Measurements from ENCODE around the gene RASGRP2. TPM values are rescaled to one million over a fixed set of nuclear protein-coding genes. Genes with fewer than 3 reads are reported as not detected.
A peak's percentile ranks its signal among the peaks of the same experiment; 100 is the strongest.

RASGRP2 gene
- total and polyA plus RNA-seq, 11 donors, result 16.2 to 78.9 (median 28.1) TPM

DNA sequence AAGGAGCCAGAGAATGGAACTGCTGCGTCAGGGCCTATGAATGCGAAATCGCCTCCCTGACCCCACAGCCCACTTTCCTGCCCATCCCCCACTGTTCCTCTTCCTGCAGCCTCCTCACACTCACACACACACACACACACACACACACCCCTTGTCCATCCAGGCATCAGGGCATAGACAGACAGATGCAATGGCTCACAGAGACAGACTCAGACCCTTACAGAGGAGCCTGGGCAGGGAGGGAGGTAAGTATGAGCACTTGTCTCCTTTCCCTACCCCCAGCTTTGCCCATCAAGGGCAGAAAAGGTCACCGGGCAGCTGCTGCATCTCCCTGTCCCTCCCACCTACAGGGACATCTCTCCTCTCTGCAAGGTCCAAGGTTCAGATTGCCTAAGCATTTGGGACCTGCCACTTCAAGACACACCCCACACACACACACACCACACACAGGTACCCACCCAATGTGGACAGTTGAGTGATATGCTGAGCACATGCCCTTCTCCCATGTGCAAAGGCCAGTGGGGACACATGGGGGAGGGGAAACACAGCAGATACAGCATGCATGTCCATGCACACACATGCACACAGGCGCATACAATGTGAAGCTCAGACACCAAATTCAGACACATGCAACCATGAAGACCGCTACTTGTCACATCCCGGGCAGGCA lies 18.9 kb downstream of the RASGRP2 start:
- Histone ChIP-seq H3K36me3 (peaks cover 0 to 11% (median 0%) of the 10 kb centered on the region in 9 donors), H3K27ac (no peak overlapping the region), H3K4me1 (peaks cover 0 to 11% (median 2%) of the 10 kb centered on the region in 12 donors), H3K27me3 (peaks cover 0 to 26% (median 11%) of the 10 kb centered on the region in 9 donors), H3K9me3 (no peaks in the 10 kb centered on the region), H3K4me3 (no peak overlapping the region)
- ATAC-seq (no peak), DNase-seq (no peak)
- 77 to 84% (median 79%) methylated on average over 7 of the region's 7 CpGs for WGBS, 4 donors
- no peak for TF ChIP-seq POLR2A (IDR thresholded peaks at IDR 0.05)
- TF ChIP-seq, protein P1, sequence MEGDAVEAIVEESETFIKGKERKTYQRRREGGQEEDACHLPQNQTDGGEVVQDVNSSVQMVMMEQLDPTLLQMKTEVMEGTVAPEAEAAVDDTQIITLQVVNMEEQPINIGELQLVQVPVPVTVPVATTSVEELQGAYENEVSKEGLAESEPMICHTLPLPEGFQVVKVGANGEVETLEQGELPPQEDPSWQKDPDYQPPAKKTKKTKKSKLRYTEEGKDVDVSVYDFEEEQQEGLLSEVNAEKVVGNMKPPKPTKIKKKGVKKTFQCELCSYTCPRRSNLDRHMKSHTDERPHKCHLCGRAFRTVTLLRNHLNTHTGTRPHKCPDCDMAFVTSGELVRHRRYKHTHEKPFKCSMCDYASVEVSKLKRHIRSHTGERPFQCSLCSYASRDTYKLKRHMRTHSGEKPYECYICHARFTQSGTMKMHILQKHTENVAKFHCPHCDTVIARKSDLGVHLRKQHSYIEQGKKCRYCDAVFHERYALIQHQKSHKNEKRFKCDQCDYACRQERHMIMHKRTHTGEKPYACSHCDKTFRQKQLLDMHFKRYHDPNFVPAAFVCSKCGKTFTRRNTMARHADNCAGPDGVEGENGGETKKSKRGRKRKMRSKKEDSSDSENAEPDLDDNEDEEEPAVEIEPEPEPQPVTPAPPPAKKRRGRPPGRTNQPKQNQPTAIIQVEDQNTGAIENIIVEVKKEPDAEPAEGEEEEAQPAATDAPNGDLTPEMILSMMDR (IDR thresholded peaks at IDR 0.05), result no peak
- intact Hi-C loops (cut with DNase I), result loop anchor here in 6 of 10 donors (5.0 to 10.0 kb wide), 5 partner anchors 38 to 280 kb away; no protein-coding TSS in a partner anchor

DNA sequence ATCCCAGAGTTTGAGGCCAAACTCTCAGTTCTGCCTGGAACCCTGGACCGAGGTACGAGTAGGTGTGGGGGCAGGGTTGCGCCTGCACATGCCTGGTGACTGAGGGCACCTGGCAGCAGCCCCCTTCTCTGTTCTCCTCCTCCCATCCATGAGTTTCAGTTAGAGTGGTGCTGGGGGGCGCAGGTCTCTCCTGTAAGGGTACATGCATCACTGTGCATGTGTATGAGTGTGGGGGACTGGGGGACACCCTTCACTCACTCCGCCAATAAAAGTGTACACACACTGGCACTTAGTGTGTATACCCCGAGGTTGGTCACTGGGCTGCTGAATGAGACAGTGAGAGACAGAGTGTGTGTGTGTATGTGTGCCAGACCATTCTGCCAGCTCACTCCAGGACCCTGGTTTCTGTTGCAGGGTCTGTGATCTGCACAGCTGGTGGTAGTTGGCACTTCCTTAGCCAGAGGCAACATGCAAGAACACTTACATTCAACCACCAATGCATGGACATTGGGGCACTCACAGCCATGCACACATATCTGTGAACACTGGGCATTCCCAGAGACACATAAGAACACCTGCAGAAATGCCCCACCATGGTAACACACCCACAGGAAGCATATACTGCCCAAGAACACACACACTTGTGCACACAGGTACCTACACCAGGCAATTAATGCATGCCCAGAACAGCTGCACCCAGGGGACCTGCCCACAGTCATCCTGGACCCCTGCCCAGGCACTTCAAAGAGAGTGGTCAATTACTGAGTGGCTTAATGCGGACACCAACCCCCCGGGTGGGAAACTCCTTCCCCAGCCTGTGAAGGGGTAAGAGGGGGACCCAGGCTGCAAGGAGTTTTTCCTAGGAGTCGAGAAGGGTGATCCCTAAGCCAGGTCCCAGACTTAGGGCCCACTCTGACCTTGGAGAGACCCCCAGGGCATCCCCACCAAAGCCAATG lies 19.8 kb downstream of the RASGRP2 start:
- TF ChIP-seq POLR2A (IDR thresholded peaks at IDR 0.05), result no peak
- TF ChIP-seq, protein P1 (IDR thresholded peaks at IDR 0.05), result no peak
- H3K9me3 ChIP-seq, result no peaks in the 10 kb centered on the region
- H3K27ac ChIP-seq, result no peak overlapping the region
- H3K4me1 ChIP-seq, result peaks cover 0 to 9% (median 2%) of the 10 kb centered on the region in 12 donors
- DNase-seq (no peak), ATAC-seq (no peak)
- intact Hi-C loops (cut with DNase I), result loop anchor here in 7 of 10 donors (1.0 to 10.0 kb wide), 7 partner anchors 35 to 279 kb away; no protein-coding TSS in a partner anchor
- H3K36me3 ChIP-seq, result peaks cover 0 to 11% (median 0%) of the 10 kb centered on the region in 9 donors
- peak overlapping the region in 2 of 12 donors; percentile 79 to 84 for H3K4me3 ChIP-seq
- WGBS, 4 donors, result 66 to 68% (median 67%) methylated on average over 9 of the region's 9 CpGs
- H3K27me3 ChIP-seq, result peaks cover 0 to 32% (median 14%) of the 10 kb centered on the region in 9 donors

DNA sequence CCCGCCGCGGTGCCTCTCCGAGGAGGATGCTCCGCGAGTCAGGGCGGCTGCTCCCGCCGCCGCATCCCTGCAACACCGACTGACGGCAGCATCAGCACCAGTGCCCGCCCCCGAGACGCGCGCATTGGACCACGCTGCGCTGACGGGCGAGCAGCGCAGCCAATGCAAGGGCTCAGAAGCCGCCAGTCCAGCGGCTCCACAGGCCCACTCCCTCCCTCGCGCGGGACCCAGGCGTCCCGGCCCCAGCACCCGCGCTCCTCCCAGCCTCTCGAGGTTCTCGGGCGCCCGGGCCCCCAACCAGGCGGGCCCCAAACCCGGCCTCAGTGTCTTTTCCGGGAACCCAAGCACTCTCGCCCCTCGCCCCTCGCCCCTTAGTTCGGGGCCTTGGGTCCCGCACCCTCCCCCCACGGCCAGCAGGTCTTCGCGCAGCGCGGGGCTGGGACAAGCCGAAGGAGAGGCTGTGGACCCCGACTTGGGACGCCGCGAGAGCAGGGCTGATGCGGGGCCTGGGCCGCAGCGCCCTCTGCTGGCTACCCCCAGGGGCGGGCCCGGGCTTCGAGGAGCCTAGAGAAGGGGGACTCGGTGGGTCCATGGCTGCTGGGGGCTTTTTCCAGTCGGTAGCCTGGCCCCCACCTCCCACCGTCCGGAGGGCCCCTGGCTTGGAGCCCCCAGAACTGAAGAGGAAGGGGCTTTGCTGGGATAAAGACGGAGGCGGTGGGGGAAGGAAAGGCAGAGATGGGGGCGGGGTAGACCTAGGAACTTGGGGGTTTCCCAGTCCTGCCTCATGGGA lies 20.6 kb downstream of the RASGRP2 start, which contains the start of gene NRXN2:
Gene NRXN2, minus strand, starts transcription at position 81 of the 790 bp plus-strand sequence. CDS start 9,498 bp downstream, outside the sequence.
- ATAC-seq, result peak; percentile 93 to 98 (median 97)
- peak within 1 kb of the TSS in 7 of 12 donors; percentile 44 to 79 (median 69) for H3K27ac ChIP-seq

More for the DNA sequence above, 20.6 kb downstream of the RASGRP2 start, which contains the start of gene NRXN2:
- H3K36me3 ChIP-seq, result peaks cover 0 to 7% (median 0%) of the 10 kb centered on the region in 9 donors
- intact Hi-C loops (cut with DNase I), result loop anchor here in 7 of 10 donors (1.0 to 10.0 kb wide), 7 partner anchors 35 to 279 kb away; no protein-coding TSS in a partner anchor
- peaks cover 0 to 9% (median 2%) of the 10 kb centered on the region in 12 donors for H3K4me1 ChIP-seq
- peak within 1 kb of the TSS; percentile 27 to 90 (median 84) for H3K4me3 ChIP-seq
- TF ChIP-seq, protein P1 (IDR thresholded peaks at IDR 0.05), result peak; percentile 92 to 100 (median 97)
- TF ChIP-seq POLR2A (IDR thresholded peaks at IDR 0.05), result no peak
- H3K27me3 ChIP-seq, result peaks cover 0 to 41% (median 20%) of the 10 kb centered on the region in 9 donors
- no peaks in the 10 kb centered on the region for H3K9me3 ChIP-seq
- WGBS, 4 donors, result 2 to 4% (median 3%) methylated on average over 23 to 66 of the region's 66 CpGs
- DNase-seq, result peak; percentile 85 to 93 (median 88)
